Amygdala (tissue), 56 donors: Measurements from ENCODE around the gene MOGAT2.
"Not testable (repeated sequence)": the region's sequence is repeated elsewhere in the genome, so short reads cannot be mapped to it uniquely, and the experiment has no call there.

ENCODE experiments used
- DNase-seq, 56 donors: peaks; one replicate each; lab custom pipeline; 2025; lab: John Stamatoyannopoulos, UW

The MOGAT2 gene

DNA sequence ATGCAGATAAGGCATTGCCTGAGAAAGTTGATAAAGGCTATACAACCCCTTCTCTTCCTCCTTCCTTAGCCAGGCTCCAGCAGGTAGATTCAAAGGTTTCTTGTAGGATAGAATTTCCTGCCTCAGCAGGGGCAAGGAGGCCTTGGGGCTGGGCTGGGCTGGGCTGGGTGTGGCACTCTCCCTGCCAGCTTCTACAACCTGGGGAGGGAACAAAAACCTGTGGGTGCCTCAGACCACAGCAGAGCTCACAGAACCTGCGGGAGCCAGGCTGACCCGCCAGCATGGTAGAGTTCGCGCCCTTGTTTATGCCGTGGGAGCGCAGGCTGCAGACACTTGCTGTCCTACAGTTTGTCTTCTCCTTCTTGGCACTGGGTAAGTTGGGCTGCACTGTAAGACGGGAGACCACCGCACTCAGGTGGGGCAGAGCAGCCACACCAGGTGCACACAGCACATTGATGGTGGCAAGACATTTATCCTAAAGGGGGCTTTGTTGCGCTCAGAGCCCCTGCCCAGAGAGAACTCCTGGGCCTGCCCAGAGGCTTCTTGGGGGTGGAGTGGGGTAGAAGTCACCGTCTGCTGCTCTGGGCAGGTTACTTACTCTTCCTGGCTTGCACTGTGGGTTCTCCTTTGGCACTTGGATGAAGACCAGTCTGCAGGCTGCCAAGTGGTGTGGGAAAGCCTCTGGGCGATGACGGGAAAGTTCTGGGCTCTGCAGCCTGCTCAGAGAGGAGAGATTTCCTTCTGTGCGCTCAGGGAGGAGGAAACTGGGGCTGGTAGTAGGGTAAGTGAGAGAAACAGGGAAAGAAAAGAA lies at the start of gene MOGAT2:
MOGAT2 (plus strand) TSS at position 231 of the 811 bp plus-strand sequence; CDS start at position 282, 51 bp downstream.
- peak in 7 of 56 donors; percentile 12 to 34 (median 23) for DNase-seq

DNA sequence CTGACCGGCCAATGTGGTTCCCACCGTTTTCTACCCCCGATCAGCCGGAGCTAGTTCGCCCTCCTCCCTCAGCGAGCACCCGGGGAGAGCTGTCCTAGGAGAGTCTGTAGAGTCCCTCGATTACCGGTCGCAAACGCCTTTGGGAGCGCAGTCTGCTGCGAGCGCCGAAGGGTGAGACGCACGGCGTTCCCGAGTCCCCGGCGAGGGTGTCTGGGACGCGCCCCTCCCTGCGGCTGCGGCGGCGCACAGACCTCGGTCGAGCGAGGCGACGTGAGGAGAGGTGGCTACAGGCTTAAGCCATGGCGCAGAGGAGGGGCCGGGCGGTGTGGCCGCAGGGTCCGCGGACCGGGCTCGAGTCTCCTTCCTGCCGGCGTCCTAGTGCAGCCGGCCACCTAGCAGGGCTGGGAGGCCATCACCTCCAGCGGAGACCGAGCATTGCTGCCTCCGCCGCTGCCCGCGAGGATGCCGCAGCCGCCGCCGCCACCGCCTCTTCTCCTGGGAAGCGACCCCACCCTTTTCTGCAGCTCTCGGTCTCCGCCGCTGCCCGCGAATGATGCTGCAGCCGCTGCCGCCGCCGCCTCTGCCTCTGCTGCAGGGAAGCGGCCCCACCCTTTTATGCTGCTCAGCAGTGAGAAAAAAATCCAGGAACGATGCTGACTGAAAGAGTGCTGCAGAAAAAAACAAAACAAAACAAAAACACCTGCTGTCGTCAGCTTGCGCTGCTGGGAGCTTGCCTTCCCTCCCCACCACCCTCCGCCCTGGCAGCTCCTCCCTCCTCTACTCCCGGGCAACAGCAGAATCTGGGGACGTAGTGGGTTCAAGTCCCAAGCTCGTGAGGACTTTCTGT lies 49.0 kb upstream of the MOGAT2 start, which contains the start of gene MAP6:
MAP6 (minus strand) TSS at position 588 of the 847 bp plus-strand sequence. CDS start 669 bp downstream, outside the sequence.
- peak in 38 of 56 donors; percentile 16 to 75 (median 56) for DNase-seq

GRCh38 chr11:75673977-75674582 lies 43.6 kb upstream of the MOGAT2 start:
- DNase-seq: no peak

GRCh38 chr11:75677275-75677674 lies 40.4 kb upstream of the MOGAT2 start:
- no peak for DNase-seq

GRCh38 chr11:75677909-75678308 lies 39.7 kb upstream of the MOGAT2 start:
- no peak for DNase-seq

DNA sequence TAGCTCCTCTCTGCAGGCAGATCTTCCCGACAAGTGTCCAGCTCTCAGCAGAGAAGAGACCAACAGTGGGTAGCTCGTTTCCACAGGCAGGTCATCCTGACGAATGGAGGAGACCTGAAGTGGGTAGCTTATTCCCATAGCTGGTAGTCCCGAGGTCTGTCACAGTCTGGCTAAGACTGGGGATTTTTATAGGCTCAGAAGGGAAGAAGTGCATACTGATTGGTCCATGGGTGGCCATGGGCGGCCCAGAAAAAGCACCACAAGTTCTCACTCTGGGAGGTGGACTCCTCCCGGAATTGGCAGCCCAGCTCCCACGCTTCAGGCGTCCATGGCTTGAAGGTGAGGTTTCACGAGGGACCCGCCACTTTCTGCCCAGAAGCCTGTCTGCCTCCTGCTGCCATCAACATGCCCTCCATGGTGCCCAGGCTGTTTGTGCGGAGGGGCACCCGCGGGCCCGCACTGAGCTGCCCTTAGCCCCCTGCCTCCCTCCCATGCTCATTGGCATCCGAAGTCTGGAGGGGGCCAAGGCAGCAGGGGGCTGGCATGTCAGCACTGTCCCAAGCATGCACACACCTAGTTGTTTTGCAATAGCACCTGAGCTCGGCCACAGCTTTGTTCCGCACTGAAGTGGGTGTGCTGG lies 38.9 kb upstream of the MOGAT2 start:
- no peak for DNase-seq

- no peak for DNase-seq
Measured at GRCh38 chr11:75679566-75679965, 38.1 kb upstream of the MOGAT2 start.

DNA sequence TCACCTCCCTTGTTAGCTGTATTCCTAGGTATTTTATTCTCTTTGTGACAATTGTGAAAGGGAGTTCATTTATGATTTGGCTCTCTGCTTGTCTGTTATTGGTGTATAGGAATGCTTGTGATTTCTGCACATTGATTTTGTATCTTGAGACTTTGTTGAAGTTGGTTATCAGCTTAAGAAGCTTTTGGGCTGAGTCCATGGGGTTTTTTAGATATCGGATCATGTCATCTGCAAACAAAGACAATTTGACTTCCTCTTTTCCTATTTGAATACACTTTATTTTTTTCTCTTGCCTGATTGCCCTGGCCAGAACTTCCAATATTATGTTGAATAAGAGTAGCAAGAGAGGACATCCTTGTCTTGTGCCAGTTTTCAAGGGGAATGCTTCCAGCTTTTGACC lies 33.8 kb upstream of the MOGAT2 start:
- DNase-seq: not testable (repeated sequence)

DNA sequence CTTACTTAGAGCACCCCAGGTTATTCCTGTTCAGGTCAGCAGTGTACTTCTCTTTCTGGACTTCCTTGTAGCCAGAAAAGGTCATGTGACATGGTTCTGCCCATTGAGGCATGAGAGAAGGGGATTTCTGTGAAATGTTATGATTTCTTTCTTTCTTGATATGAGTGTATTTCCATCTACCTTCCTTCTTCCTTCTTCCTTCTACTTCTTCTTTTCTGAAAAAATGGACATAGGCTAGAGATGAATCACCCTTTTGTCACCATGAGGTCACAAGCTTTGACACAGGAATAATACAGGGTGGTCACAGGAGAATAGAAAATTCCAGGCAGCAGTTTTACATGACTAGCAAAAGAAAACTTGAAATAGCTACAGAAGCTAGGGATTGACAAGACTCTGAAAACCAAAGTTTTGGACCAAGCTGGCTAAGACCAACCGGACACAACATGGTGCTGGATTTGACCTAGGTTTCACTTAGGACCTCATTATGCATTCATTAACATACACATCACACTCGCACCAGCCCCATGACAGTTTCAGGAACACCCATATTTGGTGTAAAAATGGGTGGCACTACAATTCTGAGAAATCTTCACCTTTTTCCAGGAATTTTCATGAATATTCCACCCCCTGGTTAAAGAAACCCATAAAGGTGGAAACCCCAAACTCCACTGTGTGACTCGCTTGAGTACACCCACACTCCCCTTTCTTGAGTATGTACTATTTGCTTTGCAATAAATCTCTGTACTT lies 27.6 kb upstream of the MOGAT2 start:
- DNase-seq: no peak

GRCh38 chr11:75691804-75692203 lies 25.8 kb upstream of the MOGAT2 start:
- DNase-seq: no peak

DNA sequence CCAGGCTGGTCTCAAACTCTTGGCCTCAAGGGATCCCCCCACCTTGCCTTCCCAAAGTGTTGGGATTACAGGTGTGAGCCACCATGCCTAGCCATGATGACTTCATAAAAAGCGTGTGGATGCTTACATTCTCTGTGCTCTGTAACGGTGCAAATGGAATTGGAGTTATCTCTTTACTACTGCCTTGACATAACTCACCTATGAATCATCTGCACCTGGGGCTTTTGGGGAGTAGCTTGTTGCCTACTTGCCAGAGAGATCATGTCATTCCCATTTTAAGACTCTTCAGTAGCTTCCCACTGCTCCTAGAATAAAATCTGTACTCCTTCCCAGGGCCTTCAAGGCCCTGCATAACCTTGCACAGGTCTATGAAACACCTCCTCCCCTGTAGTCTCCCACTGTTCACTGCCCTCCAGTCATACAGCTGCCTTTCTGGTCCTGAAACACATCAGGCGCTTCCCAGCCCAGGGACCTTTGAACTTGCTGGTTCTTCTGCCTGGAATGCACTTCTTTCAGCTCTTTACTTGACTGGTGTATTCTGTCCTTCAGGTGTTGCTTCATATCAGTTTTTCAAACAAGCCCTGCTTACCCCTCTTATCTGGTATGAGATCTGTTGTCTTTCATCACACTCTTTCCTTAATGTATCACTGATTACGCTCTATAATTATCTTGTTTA lies 19.6 kb upstream of the MOGAT2 start:
- no peak for DNase-seq

DNA sequence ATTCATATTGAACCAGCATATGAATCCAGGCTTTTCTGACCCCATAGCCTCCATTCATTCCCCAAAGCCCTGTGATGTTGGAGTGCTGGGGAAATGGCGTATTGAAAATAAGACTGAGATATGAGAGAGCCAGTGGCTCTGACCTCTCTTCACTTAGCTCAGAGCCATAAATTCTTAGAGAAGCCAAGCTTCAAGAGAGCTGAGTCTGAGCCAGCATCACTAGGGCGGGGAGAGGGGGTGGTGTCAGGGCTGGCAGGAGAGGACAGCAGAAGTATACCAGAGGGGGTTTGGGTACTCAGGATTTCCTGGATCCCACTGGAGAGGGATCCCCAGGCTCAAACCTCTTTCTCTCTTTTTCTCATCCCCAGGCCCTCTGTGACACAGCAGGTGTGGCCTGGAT lies 16.7 kb upstream of the MOGAT2 start:
- DNase-seq: no peak

DNA sequence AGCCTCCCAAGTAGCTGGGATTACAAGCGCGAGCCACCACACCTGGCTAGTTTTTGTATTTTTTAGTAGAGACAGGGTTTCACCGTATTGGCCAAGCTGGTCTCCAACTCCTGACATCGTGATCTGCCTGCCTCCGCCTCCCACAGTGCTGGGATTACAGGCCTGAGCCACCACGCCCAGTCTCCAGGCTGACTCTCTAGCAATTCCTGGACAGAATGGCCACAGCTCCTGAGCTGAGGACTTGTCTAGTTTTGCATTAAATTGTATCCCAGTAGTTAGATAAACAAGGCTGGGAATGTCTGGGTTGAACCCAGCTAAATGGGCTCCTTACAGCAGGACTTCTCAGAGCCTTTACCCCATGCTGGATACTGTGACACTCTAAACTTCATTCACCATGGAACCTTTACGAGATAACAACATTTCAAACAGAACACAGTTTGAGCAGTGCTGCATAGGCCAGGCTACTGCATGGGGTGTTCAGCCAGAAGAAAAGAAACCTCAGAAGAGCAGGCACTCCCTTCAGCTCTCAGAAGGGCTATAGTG lies 13.9 kb upstream of the MOGAT2 start:
- no peak for DNase-seq

DNA sequence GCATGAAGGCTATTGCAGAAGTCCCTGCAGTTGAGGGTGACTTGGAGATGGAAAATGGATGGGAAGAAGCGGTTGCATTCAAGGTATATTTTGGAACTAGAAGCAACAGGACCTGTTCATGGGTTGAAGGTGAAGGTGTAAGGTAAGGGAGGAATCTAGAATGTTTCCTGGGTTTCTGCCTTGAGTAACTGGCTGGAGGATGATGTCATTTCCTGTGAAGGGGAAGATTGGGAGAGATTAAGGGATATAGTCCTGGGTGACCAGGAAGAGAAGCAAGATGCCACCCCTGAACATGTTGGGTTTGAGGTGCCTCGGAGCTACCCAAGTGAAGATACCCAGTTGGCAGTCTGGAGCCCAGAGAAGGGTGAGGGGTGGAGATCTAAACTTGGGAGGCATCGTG lies 12.1 kb upstream of the MOGAT2 start:
- DNase-seq: no peak

- DNase-seq: peak in 43 of 56 donors; percentile 11 to 68 (median 32)
Measured at GRCh38 chr11:75706260-75706729, 11.3 kb upstream of the MOGAT2 start.

DNA sequence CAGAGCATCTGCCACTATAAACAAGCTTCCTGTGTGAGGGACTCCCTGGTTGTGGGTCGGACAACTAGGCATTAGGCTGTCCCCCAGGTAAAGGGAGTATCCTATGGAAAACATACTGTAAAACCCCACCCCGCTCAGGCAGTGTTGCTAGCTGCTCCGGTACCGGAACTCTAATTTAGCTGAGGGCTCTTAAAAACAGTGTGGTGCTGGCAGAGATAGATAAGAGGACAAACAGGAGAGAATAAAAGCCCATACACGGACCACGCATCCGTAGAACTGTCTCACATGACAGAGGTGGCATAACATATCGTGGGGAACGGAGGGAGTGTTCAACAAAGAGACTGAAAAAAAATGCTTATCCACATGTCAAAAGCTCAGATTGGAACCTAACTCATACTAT lies 3.4 kb upstream of the MOGAT2 start:
- DNase-seq: no peak

GRCh38 chr11:75715688-75716087 lies 1.9 kb upstream of the MOGAT2 start:
- DNase-seq: no peak

- no peak for DNase-seq
Measured at GRCh38 chr11:75716659-75717058, 979 bp upstream of the MOGAT2 start.
